Activated B cell treated with CpG ODN at 0.5 μM for 24 hours (primary cell): ENCODE results near the gene TMEM116. TPM values are rescaled to one million over a fixed set of nuclear protein-coding genes. Genes with fewer than 3 reads are reported as not detected.

Source experiments
- ATAC-seq: fragments of 200-7000 bp; cut with Tn5 transposase; one replicate; pipeline ENCODE4 v1.10.0; 2021; ENCODE audit warnings: low read depth, mild to moderate bottlenecking, moderate library complexity
- CTCF ChIA-PET: fragments of 350-600 bp; sonication (Branson Sonifier 250); formaldehyde crosslinking; loops from one replicate; lab custom pipeline; 2021; ENCODE audit warnings: antibody characterized with exemption; lab: Charles Lee
- POLR2A ChIA-PET: fragments of 350-600 bp; sonication (Branson Sonifier 250); formaldehyde crosslinking; loops from one replicate; lab custom pipeline; 2021; ENCODE audit warnings: antibody characterized with exemption; lab: Charles Lee
- DNase-seq: peaks from one replicate; pipeline ENCODE4 v3.0.0; 2022
- H3K27ac Mint-ChIP-seq: one replicate; pipeline ENCODE4 v1.8.0; 2020; ENCODE audit warnings: mixed read lengths
- H3K27me3 Mint-ChIP-seq: one replicate; pipeline ENCODE4 v1.8.0; 2021; ENCODE audit warnings: mixed read lengths
- H3K36me3 Mint-ChIP-seq: one replicate; pipeline ENCODE4 v1.8.0; 2021; ENCODE audit warnings: low read depth, mixed read lengths
- H3K4me1 Mint-ChIP-seq: one replicate; pipeline ENCODE4 v1.8.0; 2021; ENCODE audit warnings: mixed read lengths
- H3K4me3 Mint-ChIP-seq: one replicate; pipeline ENCODE4 v1.8.0; 2020; ENCODE audit warnings: mild to moderate bottlenecking, mixed read lengths
- H3K9me3 Mint-ChIP-seq: one replicate; pipeline ENCODE4 v1.8.0; 2020; ENCODE audit warnings: mixed read lengths
- CTCF ChIP-seq: fragments of 200-600 bp; IDR thresholded peaks from one replicate; pipeline ENCODE4 v1.8.0; 2022; ENCODE audit warnings: antibody characterized with exemption, mild to moderate bottlenecking
- intact Hi-C: fragments of 100-400 bp; cut with micrococcal nuclease; formaldehyde crosslinking; loops from one replicate; pipeline ENCODE4 v1.15.1; 2024
- total RNA-seq: library from RNA; stranded (reverse); gene quantifications from 2 replicates; pipeline ENCODE4 v1.2.3, GENCODE V29; 2022

TMEM116 gene
- total RNA-seq, 1 donor from 2014 or later: 10.5 TPM

- H3K9me3 Mint-ChIP-seq: no peaks in the 10 kb centered on the region
- intact Hi-C loops: no loop called here
- no peak overlapping the region for H3K27ac Mint-ChIP-seq
- peaks cover 76% of the 10 kb centered on the region for H3K36me3 Mint-ChIP-seq
- no peak overlapping the region for H3K4me3 Mint-ChIP-seq
- no peak for TF ChIP-seq CTCF
- no peak for DNase-seq
- POLR2A ChIA-PET: interaction anchor here (0.7 to 1.0 kb wide), 2 partner anchors 120 to 1280 kb away, joined by 3 to 8 read pairs; partner anchors contain the start of genes ERP29 and TMEM116
- H3K4me1 Mint-ChIP-seq: no peaks in the 10 kb centered on the region
- no peaks in the 10 kb centered on the region for H3K27me3 Mint-ChIP-seq
- CTCF ChIA-PET: no interaction called here
- no peak for ATAC-seq
These were observed 119.7 kb downstream of the TMEM116 start for GRCh38 chr12:111893287-111893686.

- DNase-seq (no peak), ATAC-seq (no peak)
- H3K4me1 Mint-ChIP-seq: no peaks in the 10 kb centered on the region
- H3K27ac Mint-ChIP-seq: no peak overlapping the region
- H3K27me3 Mint-ChIP-seq: no peaks in the 10 kb centered on the region
- ChIA-PET POLR2A (no interaction called here), CTCF (no interaction called here)
- no peak for TF ChIP-seq CTCF
- H3K9me3 Mint-ChIP-seq: no peaks in the 10 kb centered on the region
- H3K4me3 Mint-ChIP-seq: no peak overlapping the region
- H3K36me3 Mint-ChIP-seq: peaks cover 91% of the 10 kb centered on the region
- intact Hi-C loops: no loop called here
These were observed 124.8 kb downstream of the TMEM116 start for GRCh38 chr12:111887926-111888745.

GRCh38 chr12:111886662-111887545 lies 126.1 kb downstream of the TMEM116 start:
- Mint-ChIP-seq H3K4me3 (no peak overlapping the region), H3K27me3 (no peaks in the 10 kb centered on the region), H3K9me3 (no peaks in the 10 kb centered on the region), H3K4me1 (no peaks in the 10 kb centered on the region), H3K27ac (no peak overlapping the region), H3K36me3 (peaks cover 91% of the 10 kb centered on the region)
- CTCF ChIA-PET: no interaction called here
- intact Hi-C loops: no loop called here
- no peak for TF ChIP-seq CTCF
- POLR2A ChIA-PET: no interaction called here
- ATAC-seq: no peak
- no peak for DNase-seq

GRCh38 chr12:111881716-111882115 lies 131.2 kb downstream of the TMEM116 start:
- Mint-ChIP-seq H3K36me3 (peaks cover 84% of the 10 kb centered on the region), H3K9me3 (no peaks in the 10 kb centered on the region), H3K27me3 (no peaks in the 10 kb centered on the region), H3K27ac (no peak overlapping the region), H3K4me3 (no peak overlapping the region), H3K4me1 (no peaks in the 10 kb centered on the region)
- TF ChIP-seq CTCF: no peak
- DNase-seq (no peak), ATAC-seq (no peak)
- intact Hi-C loops: no loop called here
- ChIA-PET CTCF (no interaction called here), POLR2A (no interaction called here)

Other genes starting within 250 kb of the TMEM116 start
- gene ALDH2, start 246.2 kb downstream of the TMEM116 start, total RNA-seq: 36.0 and 37.4 TPM in 2 replicates
- 51.7 and 61.2 TPM in 2 replicates for gene MAPKAPK5, start 170.9 kb downstream of the TMEM116 start, total RNA-seq
- 133 and 135 TPM in 2 replicates for gene ERP29, start 261 bp upstream of the TMEM116 start, total RNA-seq
- gene NAA25, start 95.6 kb upstream of the TMEM116 start, total RNA-seq: 43.5 and 52.7 TPM in 2 replicates
- 47.8 and 51.0 TPM in 2 replicates for gene TRAFD1, start 112.4 kb upstream of the TMEM116 start, total RNA-seq